Hematopoietic multipotent progenitor cell (in vitro differentiated cells): Measurements from ENCODE around the gene ACOX1. TPM values are rescaled to one million over a fixed set of nuclear protein-coding genes. Genes with fewer than 3 reads are reported as not detected.

Experiments used
- DNase-seq, 3 donors: peaks; one replicate each; pipeline ENCODE4 v3.0.0-alpha.2; 2011 to 2015; ENCODE audit warnings: low read depth in 2 of 3, low spot score in 2 of 3
- total RNA-seq: library from RNA; depleted of rRNA; stranded (reverse); fragments of >200 nt; gene quantifications from one replicate; pipeline ENCODE4 v1.2.3, GENCODE V29; 2012

The ACOX1 gene
- total RNA-seq, 1 donor: 42.5 TPM

DNA sequence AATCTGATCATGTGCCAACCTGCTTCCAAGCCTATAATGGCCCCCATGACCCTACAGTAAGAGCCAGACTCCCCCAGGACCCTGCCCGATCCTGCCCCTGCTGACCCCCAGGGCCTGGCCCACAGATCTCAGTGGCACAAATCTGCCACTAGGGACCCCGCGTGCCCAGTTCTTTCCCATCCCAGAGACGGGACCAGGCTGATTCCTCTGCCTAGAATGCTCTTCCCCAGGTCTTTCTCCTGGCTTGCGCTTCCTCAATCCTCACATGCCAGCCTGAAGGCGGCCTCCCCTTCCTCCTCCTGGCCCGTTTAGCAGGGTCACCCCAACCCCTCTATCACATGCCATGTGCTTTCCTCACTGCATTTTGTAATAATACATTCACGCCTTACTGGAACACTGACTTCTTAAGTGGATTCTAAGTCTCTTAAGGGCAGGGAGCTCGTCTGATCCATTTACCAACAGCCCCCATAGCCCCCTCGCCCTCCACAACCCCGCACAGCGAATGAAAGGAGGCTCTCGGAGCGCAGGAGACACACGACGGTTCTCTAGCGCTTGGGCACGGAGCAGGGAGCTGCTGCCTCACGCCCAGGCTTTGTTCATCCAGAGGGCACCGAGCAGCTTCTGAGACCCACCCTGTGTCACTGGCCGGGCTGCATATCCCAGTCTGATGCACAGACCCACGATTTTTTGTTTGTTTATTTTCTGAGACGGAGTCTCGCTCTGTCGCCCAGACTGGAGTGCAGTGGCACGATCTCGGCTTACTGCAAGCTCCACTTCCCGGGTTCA, 83.4 kb downstream of the ACOX1 start:
- DNase-seq: no peak

DNA sequence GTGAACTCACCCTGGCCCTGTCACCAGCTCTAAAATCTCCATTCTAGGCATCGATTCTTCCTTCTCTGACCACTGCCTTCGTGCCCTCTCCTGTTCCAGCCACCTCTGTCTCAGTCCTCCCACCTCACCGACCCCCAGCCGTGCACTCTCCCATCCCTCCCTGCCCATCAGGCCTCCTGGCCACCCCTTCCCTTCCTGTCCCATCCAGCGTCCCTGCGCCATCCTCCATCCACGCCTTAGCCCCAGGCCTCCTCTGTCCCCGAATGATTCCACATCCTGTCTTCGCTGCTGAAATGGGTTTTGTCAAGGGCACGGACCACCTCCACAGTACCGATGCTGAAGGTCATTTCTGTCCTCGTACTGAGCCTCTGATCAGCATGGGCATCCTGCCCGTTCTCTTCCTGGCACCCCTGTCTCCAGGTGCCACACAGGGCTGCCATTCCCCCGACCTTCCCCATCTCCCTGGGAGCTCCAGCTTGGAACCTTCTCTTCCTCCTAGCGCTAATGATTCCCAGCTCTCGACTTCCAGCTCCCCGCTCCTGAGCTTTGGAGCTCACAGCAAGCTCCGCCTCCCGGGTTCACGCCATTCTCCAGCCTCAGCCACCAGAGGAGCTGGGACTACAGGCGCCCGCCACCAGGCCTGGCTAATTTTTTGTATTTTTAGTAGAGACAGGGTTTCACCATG, 84.8 kb downstream of the ACOX1 start:
- no peak for DNase-seq

DNA sequence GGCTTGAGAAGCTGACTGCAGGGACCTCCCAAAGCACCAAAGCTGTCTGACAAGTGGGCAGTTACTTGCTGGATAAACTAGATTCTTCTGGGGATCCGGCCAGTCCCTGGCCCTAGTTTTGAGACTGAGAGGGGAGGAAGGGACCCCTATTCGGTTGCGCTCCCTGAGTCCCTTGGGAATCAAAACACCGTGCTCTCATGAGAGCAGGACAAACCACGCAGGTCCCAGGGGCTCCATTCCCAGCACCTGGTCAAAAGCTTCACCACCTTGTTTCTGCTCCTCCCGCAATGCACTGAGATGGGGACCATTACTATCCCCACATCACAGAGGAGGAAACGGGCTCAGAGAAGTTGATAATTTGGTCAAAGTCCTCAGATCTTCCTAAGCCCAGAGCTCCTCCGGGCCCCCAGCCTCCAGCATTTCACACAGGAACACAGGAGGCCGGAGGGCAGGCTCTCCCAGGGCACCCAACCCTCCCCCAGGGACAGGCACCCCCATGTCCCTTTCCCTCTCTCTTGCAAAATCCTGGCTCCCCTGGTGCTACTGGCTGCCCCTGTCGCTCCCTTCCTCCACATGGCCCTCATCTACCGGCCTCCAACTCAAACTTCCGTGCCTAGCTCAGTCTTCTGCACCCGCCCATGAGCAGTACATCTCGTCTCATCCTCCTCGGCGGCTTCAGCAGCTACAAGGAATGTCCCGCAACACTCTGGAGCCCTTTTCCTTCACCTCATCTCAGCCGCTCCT, 85.5 kb downstream of the ACOX1 start:
- DNase-seq: no peak

DNA sequence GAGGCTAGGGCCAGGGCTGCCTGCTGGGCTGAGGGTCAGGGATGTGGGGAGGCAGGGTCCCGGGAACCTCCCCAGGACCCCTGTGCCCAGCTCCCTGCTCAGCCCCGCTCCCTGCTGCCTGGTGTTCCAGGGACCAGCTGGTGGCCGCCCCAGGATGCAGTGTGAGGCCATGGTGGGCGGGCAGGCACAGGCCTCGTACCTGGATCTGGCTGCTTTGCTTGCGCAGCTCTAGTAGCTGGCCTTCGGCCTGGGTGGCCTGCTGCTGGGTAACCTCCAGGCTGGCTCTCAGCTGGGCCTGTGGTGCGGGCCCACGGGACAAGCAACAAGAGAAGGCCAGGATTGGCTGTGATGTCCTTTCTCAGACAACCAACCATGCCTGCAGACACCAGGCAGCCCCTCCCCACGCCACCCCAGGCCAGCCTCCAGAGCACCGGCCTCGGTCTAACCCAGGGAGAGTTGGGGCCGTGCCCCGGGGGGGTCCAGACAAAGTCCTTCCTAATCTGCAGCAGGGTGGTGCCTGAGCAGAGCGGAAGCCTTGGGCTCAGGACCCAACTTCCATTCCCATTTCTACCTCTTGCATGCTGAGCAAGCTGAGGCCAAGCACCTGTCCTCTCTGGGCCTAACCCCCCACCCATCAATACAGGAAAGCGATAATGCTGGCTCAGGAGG, 86.3 kb downstream of the ACOX1 start:
- no peak for DNase-seq

DNA sequence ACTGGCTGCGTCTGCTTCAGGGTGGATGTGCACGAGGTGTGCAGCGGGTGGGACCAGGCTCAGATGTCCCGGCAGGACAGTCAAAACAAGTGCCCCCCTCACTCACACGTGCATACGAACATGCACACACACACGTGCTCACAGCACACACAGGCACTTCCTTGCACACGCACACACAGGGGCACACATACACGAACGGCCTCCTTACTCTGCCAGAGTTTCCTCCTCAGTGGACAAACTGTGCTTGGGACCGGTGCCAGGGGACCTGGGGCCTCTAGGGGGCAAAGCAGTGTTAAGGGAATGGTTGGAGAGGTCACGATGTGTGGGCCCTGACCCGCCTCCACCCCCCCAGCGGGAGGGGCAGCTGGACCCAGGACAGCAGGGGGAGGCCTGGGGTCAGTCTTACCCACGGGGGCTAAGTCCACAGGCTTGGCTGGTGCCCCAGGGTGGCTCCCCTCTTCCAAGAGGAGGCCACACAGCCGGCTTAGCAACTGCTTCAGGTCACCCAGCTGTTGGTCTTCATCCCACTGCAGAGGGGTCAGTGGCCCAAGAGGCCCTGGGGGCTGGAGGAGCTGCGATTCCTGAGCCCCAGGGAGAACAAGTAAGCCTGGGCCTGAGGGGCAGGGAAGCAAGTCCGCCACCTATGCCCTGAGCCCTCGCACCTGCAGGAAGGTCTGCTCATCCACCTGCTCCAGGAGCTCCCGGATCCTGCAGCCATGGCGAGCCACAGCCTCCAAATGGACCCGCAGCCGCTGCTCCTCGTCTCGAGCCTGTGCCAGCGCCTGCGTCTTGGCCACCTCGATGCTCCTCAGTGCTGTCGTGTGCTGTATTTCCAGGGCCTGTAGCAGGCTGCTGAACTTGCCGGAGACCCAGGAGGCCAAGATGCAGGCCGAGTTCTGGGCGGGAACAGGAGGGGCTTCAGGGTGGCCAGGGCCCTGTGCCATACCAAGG, 87.1 kb downstream of the ACOX1 start:
- DNase-seq: no peak

Other genes starting within 250 kb of the ACOX1 start
- 57.1 TPM for gene GALK1, start 214.0 kb downstream of the ACOX1 start, total RNA-seq
- gene UNK, start 194.4 kb downstream of the ACOX1 start, total RNA-seq: 34.7 TPM
- 245 TPM for gene UNC13D, start 134.8 kb downstream of the ACOX1 start, total RNA-seq
- gene WBP2, start 123.8 kb downstream of the ACOX1 start, total RNA-seq: 29.6 TPM
- 38.8 TPM for gene TRIM47, start 100.6 kb downstream of the ACOX1 start, total RNA-seq
- 41.2 TPM for gene TRIM65, start 82.2 kb downstream of the ACOX1 start, total RNA-seq
- 48.7 TPM for gene MRPL38, start 74.3 kb downstream of the ACOX1 start, total RNA-seq
- gene FBF1, start 38.1 kb downstream of the ACOX1 start, total RNA-seq: 25.9 TPM
- gene TEN1, start 74 bp upstream of the ACOX1 start, total RNA-seq: 31.8 TPM
- gene CDK3, start 21.7 kb upstream of the ACOX1 start, total RNA-seq: 2.4 TPM
- gene EVPL, start 48.1 kb upstream of the ACOX1 start, total RNA-seq: 7.8 TPM
- gene SRP68, start 93.4 kb upstream of the ACOX1 start, total RNA-seq: 28.8 TPM
- gene GALR2, start 95.6 kb upstream of the ACOX1 start, total RNA-seq: 0.27 TPM
- not detected for gene ZACN, start 100.0 kb upstream of the ACOX1 start, total RNA-seq
- gene EXOC7, start 124.6 kb upstream of the ACOX1 start, total RNA-seq: 111 TPM
- 4.6 TPM for gene FOXJ1, start 162.1 kb upstream of the ACOX1 start, total RNA-seq